NCI-H82 treated with DMSO at 0.1 percent for 48 hours (cell line): ENCODE data around the gene JAKMIP1.

Experiments used
- DNase-seq: peaks from one replicate; lab custom pipeline; 2025; ENCODE audit not compliant: unreplicated experiment; lab: John Stamatoyannopoulos, UW

The JAKMIP1 gene

GRCh38 chr4:6071191-6071958, 129.0 kb downstream of the JAKMIP1 start:
- no peak for DNase-seq

GRCh38 chr4:6069845-6070709, 130.3 kb downstream of the JAKMIP1 start:
- DNase-seq, result no peak

- DNase-seq, result no peak
These were observed 131.4 kb downstream of the JAKMIP1 start for GRCh38 chr4:6068986-6069385.

- DNase-seq, result no peak
These were observed 134.3 kb downstream of the JAKMIP1 start for GRCh38 chr4:6065934-6066590.

- DNase-seq, result no peak
These were observed 135.2 kb downstream of the JAKMIP1 start for GRCh38 chr4:6065166-6065565.

- DNase-seq, result no peak
These were observed 136.0 kb downstream of the JAKMIP1 start for GRCh38 chr4:6064383-6064782.

- no peak for DNase-seq
These were observed 136.7 kb downstream of the JAKMIP1 start for GRCh38 chr4:6063684-6064083.

GRCh38 chr4:6062133-6062532, 138.2 kb downstream of the JAKMIP1 start:
- no peak for DNase-seq

GRCh38 chr4:6059375-6059805, 141.0 kb downstream of the JAKMIP1 start:
- DNase-seq, result no peak

- no peak for DNase-seq
These were observed 141.6 kb downstream of the JAKMIP1 start for GRCh38 chr4:6058531-6059374.

GRCh38 chr4:6056976-6057766, 143.2 kb downstream of the JAKMIP1 start:
- DNase-seq, result no peak

- no peak for DNase-seq
These were observed 144.9 kb downstream of the JAKMIP1 start for GRCh38 chr4:6055436-6055835.

GRCh38 chr4:6055030-6055429, 145.3 kb downstream of the JAKMIP1 start:
- no peak for DNase-seq

- no peak for DNase-seq
These were observed 146.0 kb downstream of the JAKMIP1 start for GRCh38 chr4:6054162-6054922.

GRCh38 chr4:6052679-6053078, 147.7 kb downstream of the JAKMIP1 start:
- no peak for DNase-seq

- DNase-seq, result no peak
These were observed 149.8 kb downstream of the JAKMIP1 start for GRCh38 chr4:6050551-6050950.

GRCh38 chr4:6049985-6050384, 150.4 kb downstream of the JAKMIP1 start:
- no peak for DNase-seq

GRCh38 chr4:6049278-6049677, 151.1 kb downstream of the JAKMIP1 start:
- DNase-seq, result no peak

GRCh38 chr4:6048537-6048936, 151.8 kb downstream of the JAKMIP1 start:
- DNase-seq, result no peak
